ENCODE measurements around the gene VN1R5. TPM values are rescaled to one million over a fixed set of nuclear protein-coding genes. Genes with fewer than 3 reads are reported as not detected.
"Not testable (repeated sequence)": the region's sequence is repeated elsewhere in the genome, so short reads cannot be mapped to it uniquely, and the experiment has no call there.

VN1R5 gene
- total RNA-seq: not detected

GRCh38 chr1:247255772-247256171 is at the start of gene VN1R5:
Gene VN1R5, plus strand, starts transcription at chr1:247256072.
- H3K27me3 ChIP-seq; H3K4me1 ChIP-seq; H3K36me3 ChIP-seq; H3K4me3 ChIP-seq; DNase-seq (ENCODE audit: low spot score in 2 of 2); H3K27ac ChIP-seq; H3K9me3 ChIP-seq: not testable (repeated sequence)
- 73% methylated on average over 1 of the region's 1 CpG for WGBS

- Histone ChIP-seq H3K27ac (no peak overlapping the region), H3K27me3 (no peaks in the 10 kb centered on the region), H3K9me3 (no peaks in the 10 kb centered on the region), H3K4me1 (peaks cover 22% of the 10 kb centered on the region), H3K4me3 (peak overlapping the region; percentile 87), H3K36me3 (peaks cover 6% of the 10 kb centered on the region)
- DNase-seq (ENCODE audit: low spot score in 2 of 2): no peak
- no peak for TF ChIP-seq POLR2A (IDR thresholded peaks at IDR 0.05)
- no peak for TF ChIP-seq POLR2AphosphoS5 (IDR thresholded peaks at IDR 0.05)
- WGBS: 36% methylated on average over 2 of the region's 2 CpGs
Observed at GRCh38 chr1:247209396-247209795, 46.5 kb upstream of the VN1R5 start.

- TF ChIP-seq POLR2AphosphoS5 (IDR thresholded peaks at IDR 0.05) (no peak), CTCF (IDR thresholded peaks at IDR 0.05) (no peak), POLR2A (IDR thresholded peaks at IDR 0.05) (no peak), EP300 (IDR thresholded peaks at IDR 0.05) (no peak)
- H3K27ac ChIP-seq: peak overlapping the region; percentile 88
Observed at GRCh38 chr1:247210062-247210375, 45.9 kb upstream of the VN1R5 start.

GRCh38 chr1:247210376-247211117 is 45.3 kb upstream of the VN1R5 start:
- H3K4me3 ChIP-seq: peak overlapping the region; percentile 87
- WGBS: 0% methylated on average over 24 of the region's 49 CpGs

More at GRCh38 chr1:247210062-247210375, 45.9 kb upstream of the VN1R5 start:
- Histone ChIP-seq H3K4me3 (peak overlapping the region; percentile 87), H3K4me1 (peaks cover 20% of the 10 kb centered on the region), H3K36me3 (peaks cover 6% of the 10 kb centered on the region), H3K27me3 (no peaks in the 10 kb centered on the region), H3K9me3 (no peaks in the 10 kb centered on the region)
- no peak for DNase-seq (ENCODE audit: low spot score in 2 of 2)
- 3% methylated on average over 5 of the region's 5 CpGs for WGBS

GRCh38 chr1:247211339-247211738 is 44.5 kb upstream of the VN1R5 start:
- H3K27ac ChIP-seq: no peak overlapping the region
- TF ChIP-seq CTCF (IDR thresholded peaks at IDR 0.05) (no peak), POLR2AphosphoS5 (IDR thresholded peaks at IDR 0.05) (no peak), EP300 (IDR thresholded peaks at IDR 0.05) (no peak), POLR2A (IDR thresholded peaks at IDR 0.05) (no peak)
- peaks cover 20% of the 10 kb centered on the region for H3K4me1 ChIP-seq
- H3K27me3 ChIP-seq: no peaks in the 10 kb centered on the region
- DNase-seq (ENCODE audit: low spot score in 2 of 2): no peak
- H3K36me3 ChIP-seq: peaks cover 2% of the 10 kb centered on the region
- no peaks in the 10 kb centered on the region for H3K9me3 ChIP-seq
- 61% methylated on average over 7 of the region's 7 CpGs for WGBS
- H3K4me3 ChIP-seq: no peak overlapping the region

More at GRCh38 chr1:247210376-247211117, 45.3 kb upstream of the VN1R5 start:
- peak overlapping the region; percentile 88 for H3K27ac ChIP-seq
- H3K9me3 ChIP-seq: no peaks in the 10 kb centered on the region
- peak in 1 of 2 donors; percentile 89 for TF ChIP-seq POLR2A (IDR thresholded peaks at IDR 0.05)
- TF ChIP-seq POLR2AphosphoS5 (IDR thresholded peaks at IDR 0.05): peak in 2 of 3 donors; percentile 21 to 50
- no peak for TF ChIP-seq EP300 (IDR thresholded peaks at IDR 0.05)
- DNase-seq (ENCODE audit: low spot score in 2 of 2): peak; percentile 99
- no peaks in the 10 kb centered on the region for H3K27me3 ChIP-seq
- H3K36me3 ChIP-seq: peaks cover 6% of the 10 kb centered on the region
- peaks cover 20% of the 10 kb centered on the region for H3K4me1 ChIP-seq

GRCh38 chr1:247212012-247212411 is 43.9 kb upstream of the VN1R5 start:
- no peak for TF ChIP-seq CTCF (IDR thresholded peaks at IDR 0.05)
- no peak for TF ChIP-seq POLR2AphosphoS5 (IDR thresholded peaks at IDR 0.05)
- TF ChIP-seq POLR2A (IDR thresholded peaks at IDR 0.05): no peak
- TF ChIP-seq EP300 (IDR thresholded peaks at IDR 0.05): no peak
- H3K36me3 ChIP-seq: no peaks in the 10 kb centered on the region
- H3K9me3 ChIP-seq: no peaks in the 10 kb centered on the region
- no peak for DNase-seq (ENCODE audit: low spot score in 2 of 2)
- no peaks in the 10 kb centered on the region for H3K27me3 ChIP-seq
- whole genome bisulfite sequencing: 67% methylated on average over 5 of the region's 5 CpGs
- H3K4me3 ChIP-seq: no peak overlapping the region
- H3K4me1 ChIP-seq: peaks cover 20% of the 10 kb centered on the region
- no peak overlapping the region for H3K27ac ChIP-seq

All from suprapubic skin (tissue), 4 donors.